H1 (cell line): Measurements from ENCODE around the gene ANKRD13C.

Experiments used
- CEBPB ChIP-seq: IDR thresholded peaks from 2 replicates; pipeline ENCODE4 v1.6.1; 2012; ENCODE audit warnings: low read depth, low read length
- CHD2 ChIP-seq: IDR thresholded peaks from 2 replicates; pipeline ENCODE4 v1.6.1; 2012; ENCODE audit warnings: low read length, improper control_type of control experiment
- CREB1 ChIP-seq: IDR thresholded peaks from 2 replicates; pipeline ENCODE4 v1.6.1; 2012; ENCODE audit warnings: inconsistent platforms
- FOSL1 ChIP-seq: IDR thresholded peaks from 2 replicates; pipeline ENCODE4 v1.6.1; 2011; ENCODE audit warnings: mild to moderate bottlenecking, low read depth, low read length, moderate library complexity; ENCODE audit not compliant: insufficient read depth
- POLR2AphosphoS5 ChIP-seq: IDR thresholded peaks from 2 replicates; pipeline ENCODE4 v1.6.1; 2011; ENCODE audit warnings: low read depth, low read length
- RAD21 ChIP-seq, 2 experiments: IDR thresholded peaks in 1 of 2; conservative IDR thresholded peaks in 1 of 2; 2 replicates each; pipeline ENCODE4 v1.6.1; 2011; ENCODE audit warnings: low read depth in 2 of 2, low read length in 2 of 2, improper control_type of control experiment in 1 of 2, inconsistent platforms in 1 of 2, mild to moderate bottlenecking in 1 of 2, moderate library complexity in 1 of 2
- SIX5 ChIP-seq: IDR thresholded peaks from 2 replicates; pipeline ENCODE4 v1.6.1; 2011; ENCODE audit warnings: mild to moderate bottlenecking, low read depth, low read length
- TCF12 ChIP-seq: IDR thresholded peaks from 2 replicates; pipeline ENCODE4 v1.6.1; 2011; ENCODE audit warnings: low read depth, mild to moderate bottlenecking, low read length
- TF ChIP-seq, protein P1 (sequence below), 3 experiments: IDR thresholded peaks; 1 replicate in 2 of 3; 2 replicates in 1 of 3; pipeline versions ENCODE4 v1.5.1 to v1.6.1; 2011; ENCODE audit warnings: low read length in 3 of 3, mild to moderate bottlenecking in 3 of 3, inconsistent platforms in 2 of 3, low read depth in 1 of 3, moderate library complexity in 1 of 3; ENCODE audit not compliant: insufficient read depth in 1 of 3; ENCODE audit errors: control extremely low read depth in 1 of 3

DNA sequence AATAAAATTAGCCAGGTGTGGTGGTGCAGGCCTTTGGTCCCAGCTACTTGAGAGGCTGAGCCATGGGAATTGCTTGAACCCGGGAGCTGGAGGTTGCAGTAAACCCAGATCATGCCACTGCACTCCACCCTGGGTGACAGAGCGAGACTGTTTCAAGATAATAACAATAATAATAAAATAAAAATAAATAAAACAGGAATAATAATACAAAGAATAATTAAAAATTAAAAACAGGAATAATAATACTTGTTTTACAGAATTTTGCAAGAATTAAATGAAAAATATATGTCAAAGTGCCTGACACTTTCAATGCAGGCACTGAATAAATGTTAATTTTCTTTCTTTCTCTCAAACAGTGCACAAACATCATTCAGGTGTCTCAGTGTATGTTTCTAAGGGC lies 30.0 kb upstream of the ANKRD13C start:
- no peak for TF ChIP-seq CREB1
- no peak for TF ChIP-seq CEBPB
- no peak for TF ChIP-seq CHD2
- TF ChIP-seq, protein P1, sequence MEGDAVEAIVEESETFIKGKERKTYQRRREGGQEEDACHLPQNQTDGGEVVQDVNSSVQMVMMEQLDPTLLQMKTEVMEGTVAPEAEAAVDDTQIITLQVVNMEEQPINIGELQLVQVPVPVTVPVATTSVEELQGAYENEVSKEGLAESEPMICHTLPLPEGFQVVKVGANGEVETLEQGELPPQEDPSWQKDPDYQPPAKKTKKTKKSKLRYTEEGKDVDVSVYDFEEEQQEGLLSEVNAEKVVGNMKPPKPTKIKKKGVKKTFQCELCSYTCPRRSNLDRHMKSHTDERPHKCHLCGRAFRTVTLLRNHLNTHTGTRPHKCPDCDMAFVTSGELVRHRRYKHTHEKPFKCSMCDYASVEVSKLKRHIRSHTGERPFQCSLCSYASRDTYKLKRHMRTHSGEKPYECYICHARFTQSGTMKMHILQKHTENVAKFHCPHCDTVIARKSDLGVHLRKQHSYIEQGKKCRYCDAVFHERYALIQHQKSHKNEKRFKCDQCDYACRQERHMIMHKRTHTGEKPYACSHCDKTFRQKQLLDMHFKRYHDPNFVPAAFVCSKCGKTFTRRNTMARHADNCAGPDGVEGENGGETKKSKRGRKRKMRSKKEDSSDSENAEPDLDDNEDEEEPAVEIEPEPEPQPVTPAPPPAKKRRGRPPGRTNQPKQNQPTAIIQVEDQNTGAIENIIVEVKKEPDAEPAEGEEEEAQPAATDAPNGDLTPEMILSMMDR (IDR thresholded peaks at IDR 0.05; ENCODE audit: control extremely low read depth in 1 of 3, insufficient read depth in 1 of 3, low read depth in 1 of 3, low read length in 3 of 3), result no peak
- no peak for TF ChIP-seq RAD21 (IDR thresholded peaks at IDR 0.05 in 1 of 2, conservative IDR thresholded peaks at IDR 0.05 in 1 of 2; ENCODE audit: low read depth in 2 of 2, low read length in 2 of 2)
- TF ChIP-seq SIX5, result no peak
- no peak for TF ChIP-seq TCF12
- no peak for TF ChIP-seq POLR2AphosphoS5
- no peak for TF ChIP-seq FOSL1
